H54 (cell line): Measurements from ENCODE around the gene MST1.

Experiments
- DNase-seq: peaks from one replicate; pipeline ENCODE4 v3.0.0; 2011; ENCODE audit warnings: low spot score, mixed read lengths; ENCODE audit not compliant: insufficient read length
- FAIRE-seq: peaks from 3 replicates; lab custom pipeline; 2011; peaks lifted over from hg19 to GRCh38; lab: Jason Lieb, UNC
- POLR2A ChIP-seq: IDR thresholded peaks from 2 replicates; pipeline ENCODE4 v1.6.1; 2011; ENCODE audit warnings: low read depth, mild to moderate bottlenecking, low read length

The MST1 gene

DNA sequence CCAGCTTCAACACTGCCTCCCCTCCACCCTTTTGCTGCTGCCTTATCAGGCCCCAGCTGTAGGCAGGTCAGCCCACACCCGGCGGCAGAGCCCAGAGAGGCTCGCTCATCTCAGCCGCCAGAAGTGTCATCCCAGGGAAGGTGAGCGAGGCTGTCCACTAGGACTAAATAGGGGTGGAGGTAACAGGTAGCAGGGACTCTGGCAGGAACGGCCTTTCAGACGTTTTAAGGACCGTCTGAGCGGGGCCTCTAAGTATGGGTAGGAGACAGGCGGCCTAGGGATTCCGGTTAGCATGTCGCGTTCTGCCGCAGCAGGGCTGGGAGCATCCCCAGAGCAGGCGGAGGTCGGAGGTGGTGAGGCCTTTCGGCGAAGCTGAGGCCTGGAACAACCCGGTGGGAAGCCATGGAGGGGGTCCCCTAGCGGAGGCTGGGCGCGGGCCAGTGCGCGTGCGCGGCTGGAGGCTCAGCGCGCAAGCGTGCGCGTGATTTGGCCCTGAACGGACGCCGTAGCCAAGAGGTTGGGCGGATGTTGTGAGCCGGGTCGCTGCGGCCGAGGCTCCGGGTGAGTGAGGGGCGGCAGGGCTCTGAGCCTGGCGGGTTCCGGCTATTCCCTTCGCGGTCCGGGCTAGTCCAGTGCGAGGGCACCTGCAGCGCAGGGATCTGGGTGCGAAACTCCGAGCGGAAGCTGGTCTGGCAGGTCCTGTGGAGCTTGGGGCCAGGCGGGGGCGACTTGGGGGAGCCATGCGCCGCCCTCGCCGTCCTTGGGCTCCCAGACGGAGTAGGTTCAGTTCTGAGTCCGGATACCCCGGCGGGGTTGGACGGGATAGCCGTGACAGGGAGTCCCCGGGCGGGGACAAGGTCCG is at the start of gene MST1, which contains the start of gene RNF123:
Gene MST1, minus strand, starts transcription at position 429 of the 862 bp plus-strand sequence. CDS start 783 bp downstream, outside the sequence.
Gene RNF123, plus strand, starts transcription at position 512 of the 862 bp plus-strand sequence. CDS start 1,609 bp downstream, outside the sequence.
- peak; percentile 81 for TF ChIP-seq POLR2A
- FAIRE-seq (no peak), DNase-seq (peak; percentile 77)

DNA sequence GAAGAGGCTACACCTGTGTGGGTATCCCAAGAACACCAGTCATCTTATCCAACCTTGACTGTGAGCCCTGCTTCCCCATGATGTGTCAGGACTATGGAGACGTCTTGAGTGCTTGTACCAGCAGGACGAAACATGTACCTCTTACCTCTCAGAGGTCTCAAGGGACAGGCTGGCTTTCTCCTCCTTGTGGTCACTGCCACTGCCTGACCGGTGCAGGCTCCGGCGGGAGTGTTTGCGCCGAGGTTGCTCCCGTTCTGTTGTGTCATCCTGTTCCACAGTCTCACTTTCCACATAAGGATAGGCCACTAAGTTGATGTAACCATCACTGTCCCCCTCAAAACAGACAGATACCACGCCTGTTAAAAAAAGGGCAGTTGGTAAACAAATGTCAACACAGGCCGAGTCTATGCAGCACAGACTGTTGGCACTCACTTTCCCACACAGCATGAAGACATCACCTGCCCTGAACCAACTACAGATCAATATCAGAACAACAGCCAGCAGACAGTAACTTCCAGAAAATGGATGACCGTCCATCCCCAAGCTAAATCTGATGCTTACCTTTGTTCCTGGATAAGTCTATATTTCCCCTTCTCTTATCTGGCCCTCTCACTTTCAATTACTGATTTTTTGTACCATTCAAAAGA is 48.9 kb upstream of the MST1 start:
- FAIRE-seq: no peak
- no peak for TF ChIP-seq POLR2A
- DNase-seq: no peak

DNA sequence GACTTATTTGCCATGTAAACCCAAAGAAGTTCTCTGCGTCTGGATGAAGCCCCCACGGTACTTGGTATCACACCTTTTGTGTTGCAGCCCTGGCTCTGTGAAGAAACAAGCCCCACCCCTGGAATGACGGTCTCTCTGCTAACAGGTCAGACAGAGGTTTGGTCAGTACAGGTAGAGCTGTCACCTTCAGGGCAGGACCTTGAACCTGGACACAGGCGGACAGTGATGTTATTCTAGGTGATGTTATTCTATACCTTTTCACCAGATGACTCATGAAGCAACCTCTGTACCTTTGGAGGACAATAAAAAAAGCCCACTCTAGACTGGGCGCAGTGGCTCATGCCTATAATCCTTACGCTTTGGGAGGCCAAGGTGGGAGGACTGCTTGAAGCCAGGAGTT is 45.5 kb upstream of the MST1 start:
- no peak for TF ChIP-seq POLR2A
- DNase-seq: no peak
- no peak for FAIRE-seq

DNA sequence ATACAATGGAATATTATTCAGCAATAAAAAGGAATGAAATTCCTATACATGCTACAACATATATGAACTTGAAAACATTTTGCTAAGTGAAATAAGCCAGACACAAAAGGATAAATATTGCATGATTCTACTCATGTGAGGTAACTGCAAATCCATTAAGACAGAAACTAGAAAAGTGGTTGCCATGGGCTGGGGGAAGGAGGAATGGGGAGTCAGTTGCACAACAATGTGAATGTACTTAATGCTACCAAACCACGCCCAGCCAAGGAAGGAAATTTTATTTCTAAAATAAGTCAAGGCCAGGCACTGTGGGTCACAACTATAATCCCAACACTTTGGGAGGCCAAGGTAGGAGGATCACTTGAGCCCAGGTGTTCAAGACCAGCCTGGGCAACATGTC is 44.3 kb upstream of the MST1 start:
- DNase-seq (no peak), FAIRE-seq (no peak)
- TF ChIP-seq POLR2A: no peak

DNA sequence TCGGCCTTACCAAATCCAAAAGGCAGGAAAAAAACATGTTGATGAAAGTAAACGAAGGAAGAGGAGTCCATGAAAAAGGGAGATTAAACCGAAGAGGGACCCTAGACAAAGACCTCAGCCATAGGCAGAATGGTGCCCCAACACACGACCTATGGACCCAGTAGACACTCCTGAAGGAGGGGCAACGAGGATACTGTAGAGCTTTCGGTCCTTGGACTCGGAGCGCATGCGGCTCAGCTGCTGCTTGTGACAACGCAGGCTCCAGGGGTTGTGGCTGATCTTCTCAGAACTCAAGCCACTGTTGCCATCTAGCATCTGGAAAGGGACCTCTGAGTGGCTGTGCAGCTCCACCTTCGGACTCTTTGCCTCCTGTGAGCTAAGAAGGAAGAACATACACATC is 43.3 kb upstream of the MST1 start:
- no peak for TF ChIP-seq POLR2A
- no peak for FAIRE-seq
- no peak for DNase-seq

DNA sequence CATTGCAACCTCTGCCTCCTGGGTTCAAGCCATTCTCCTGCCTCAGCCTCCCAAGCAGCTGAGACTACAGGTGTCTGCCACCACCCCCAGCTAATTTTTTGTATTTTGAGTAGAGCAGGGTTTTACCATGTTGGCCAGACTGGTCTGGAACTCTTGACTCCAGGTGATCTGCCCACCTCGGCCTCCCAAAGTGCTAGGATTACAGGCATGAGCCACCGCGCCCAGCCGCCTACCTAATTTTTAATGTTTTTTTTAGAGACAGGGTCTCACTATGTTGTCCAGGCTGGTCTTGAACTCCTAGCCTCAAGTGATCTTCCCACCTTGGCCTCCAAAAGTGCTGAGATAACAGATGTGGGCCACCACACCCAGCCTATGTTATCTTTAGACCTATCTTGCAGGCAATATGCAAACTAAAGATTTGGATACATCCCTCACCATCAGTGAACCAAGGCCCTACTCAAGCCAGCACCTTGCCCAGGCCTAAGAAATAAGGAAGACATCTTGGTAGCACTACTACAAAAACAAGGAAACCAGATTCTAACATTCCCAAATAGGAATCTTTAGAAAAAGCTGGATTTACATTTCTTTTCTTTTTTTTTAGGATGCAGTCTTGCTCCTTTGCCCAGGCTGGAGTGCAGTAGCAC is 40.8 kb upstream of the MST1 start:
- DNase-seq (no peak), FAIRE-seq (no peak)
- TF ChIP-seq POLR2A: no peak

DNA sequence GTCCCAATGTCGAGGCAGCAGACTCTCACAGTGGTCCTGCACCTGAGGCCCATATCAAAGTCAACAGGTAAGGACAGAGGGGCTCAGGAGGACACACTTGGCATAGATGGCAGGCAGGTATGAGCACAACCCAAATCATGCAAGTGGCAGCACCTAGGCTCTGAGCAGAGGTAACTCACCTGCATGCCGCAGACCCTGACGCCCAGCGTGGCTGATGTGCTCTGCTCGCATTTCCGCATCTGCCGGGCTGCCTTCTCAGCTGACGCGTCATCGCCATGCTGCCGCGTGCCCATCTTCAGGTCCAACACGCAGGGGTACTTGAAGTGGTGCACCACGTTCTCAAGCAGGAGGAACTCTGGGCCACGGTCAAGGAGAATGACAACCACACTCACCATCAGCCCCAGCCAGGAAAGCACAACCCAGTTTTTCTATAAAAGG is 38.7 kb upstream of the MST1 start:
- DNase-seq (no peak), FAIRE-seq (no peak)
- TF ChIP-seq POLR2A: no peak

DNA sequence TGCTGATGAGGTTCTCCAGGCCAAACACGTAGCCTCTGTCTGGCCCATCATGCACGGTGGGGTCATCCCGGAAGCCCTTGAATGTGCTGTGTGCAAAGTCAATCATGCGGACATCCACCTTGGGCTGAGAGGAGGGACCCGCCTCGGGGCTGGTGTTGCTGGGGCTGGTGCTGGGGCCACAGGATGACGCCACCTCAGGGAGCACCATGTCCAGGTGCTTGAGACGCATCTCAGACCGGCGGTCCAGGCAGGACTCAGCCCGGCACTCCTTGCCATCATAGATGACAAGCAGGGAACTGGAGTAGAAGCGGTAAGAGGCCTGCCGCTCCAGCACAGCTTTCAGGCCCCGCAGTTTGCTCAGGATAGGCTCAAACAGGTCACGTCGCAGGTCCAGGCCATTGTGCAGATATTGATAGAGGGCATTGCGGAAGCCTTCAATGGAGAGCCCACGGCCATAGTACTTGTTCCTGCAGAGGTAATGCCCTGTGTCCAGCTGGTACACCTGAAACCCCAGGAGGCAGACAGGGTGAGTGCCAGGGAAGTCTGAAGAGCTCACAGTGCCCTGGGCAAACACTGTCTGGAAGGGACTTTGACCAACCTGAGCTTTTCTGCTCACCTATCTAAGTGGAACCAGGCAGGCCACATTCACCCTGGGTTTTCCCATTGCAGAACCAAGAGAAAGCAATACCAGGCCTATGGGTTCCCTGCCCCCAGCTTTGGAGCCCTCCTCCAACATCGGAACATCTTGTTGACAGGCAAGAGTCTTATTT is 38.1 kb upstream of the MST1 start:
- FAIRE-seq (no peak), DNase-seq (no peak)
- TF ChIP-seq POLR2A: no peak

DNA sequence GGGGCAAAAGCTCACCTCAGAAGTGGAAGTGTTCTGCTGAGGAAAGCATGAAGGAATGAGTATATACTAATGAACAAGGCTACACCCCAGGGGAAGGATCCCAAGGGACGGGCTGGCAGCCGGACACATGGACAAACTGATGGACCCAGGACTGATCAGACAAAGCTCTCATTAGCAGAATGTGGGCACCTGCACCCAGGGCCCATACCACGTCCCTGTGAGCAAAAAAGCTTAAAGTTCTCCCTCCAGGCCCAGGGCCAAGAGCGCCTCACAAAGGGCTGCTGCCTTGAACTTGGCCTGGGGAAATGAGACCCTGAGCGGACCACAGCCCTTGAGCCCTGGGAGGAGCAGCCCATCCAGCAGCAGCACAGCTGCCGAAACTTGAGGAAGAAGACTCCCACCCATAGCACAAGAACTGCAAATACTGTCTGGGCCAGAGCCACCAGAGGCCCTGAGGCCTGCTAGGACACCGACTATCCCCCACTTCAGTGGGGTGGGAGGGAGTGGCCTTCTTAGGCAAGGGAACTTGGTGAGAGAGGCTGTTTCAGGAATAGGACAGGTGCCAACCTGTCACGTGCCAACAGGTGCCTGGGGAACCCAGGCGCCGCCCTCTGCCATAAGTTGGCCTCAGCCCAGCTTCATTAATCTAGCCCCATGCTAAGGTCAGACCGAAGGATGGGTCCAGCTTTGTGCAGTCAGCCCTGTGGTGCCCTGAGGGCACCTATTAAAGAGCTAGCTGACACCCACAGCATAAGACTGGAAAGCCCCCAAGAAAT is 36.8 kb upstream of the MST1 start:
- no peak for TF ChIP-seq POLR2A
- DNase-seq (no peak), FAIRE-seq (no peak)

DNA sequence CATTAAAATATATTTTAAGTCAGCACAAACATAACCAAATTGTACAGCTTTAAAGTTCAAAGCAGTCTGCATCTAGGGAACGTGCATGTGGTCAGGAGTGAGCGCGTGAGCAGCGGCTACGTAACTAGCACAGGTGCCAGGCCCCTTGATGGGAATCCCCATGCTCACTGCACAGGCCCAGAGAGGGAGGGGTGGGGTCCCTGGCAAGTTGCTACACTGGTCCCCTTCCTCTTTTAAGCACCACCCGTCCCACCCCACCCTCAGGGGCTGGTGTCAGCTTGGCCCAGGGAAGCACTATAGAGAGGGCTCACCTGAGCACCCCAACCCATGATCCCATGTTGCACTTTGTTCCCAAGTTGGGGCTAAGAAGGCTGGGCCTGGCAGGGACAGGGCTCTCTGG is 35.3 kb upstream of the MST1 start:
- FAIRE-seq: no peak
- DNase-seq: no peak
- no peak for TF ChIP-seq POLR2A

DNA sequence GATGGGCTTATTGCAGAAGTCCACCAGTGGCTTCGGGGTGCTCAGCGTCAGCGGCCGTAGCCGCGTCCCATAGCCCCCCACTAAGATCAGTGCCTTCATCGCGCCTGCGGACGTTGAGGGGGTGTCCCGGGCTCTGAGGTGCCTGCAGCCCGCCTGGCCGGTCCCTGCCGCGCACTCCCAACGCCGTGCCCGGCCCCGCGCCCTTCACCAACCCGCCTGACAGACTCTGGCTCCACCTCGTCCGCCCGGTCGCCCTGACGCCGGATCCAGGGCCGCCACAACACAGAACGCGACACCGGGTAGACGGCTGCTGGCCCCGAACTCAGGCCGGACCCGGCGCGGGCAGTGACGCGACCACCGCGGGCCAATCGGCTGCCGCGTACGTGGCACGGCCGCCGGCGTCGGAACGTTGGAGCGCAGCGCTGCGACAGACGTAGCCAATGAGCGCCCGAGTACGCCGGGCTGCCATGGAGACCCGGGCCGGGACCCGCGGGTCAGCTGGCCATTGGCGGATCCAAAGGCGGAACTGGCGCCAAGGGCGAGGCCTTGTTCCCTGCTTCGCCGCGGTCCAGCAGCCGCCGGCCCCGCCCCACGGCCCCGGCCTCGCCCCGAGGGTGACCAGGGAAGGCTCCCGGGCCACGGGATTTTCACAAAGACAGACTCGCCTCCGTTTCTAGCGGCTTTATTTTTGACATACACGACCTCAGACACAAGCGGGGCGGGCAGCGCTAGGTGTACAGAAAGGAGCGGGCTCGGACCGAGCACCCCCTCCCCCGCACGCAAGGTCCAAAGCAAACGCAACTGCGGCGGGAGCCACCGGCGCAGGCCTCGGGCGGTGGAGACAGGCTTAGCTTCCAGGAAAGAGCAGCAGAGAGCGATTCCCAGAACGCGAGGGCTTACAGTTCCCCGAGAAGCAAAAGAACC is 34.6 kb upstream of the MST1 start, which contains the start of gene GMPPB:
Gene GMPPB, minus strand, starts transcription at position 324 of the 924 bp plus-strand sequence. Its CDS starts 225 bp downstream, at position 99.
- peak; percentile 20 for FAIRE-seq
- peak; percentile 99 for DNase-seq
- peak; percentile 65 for TF ChIP-seq POLR2A

DNA sequence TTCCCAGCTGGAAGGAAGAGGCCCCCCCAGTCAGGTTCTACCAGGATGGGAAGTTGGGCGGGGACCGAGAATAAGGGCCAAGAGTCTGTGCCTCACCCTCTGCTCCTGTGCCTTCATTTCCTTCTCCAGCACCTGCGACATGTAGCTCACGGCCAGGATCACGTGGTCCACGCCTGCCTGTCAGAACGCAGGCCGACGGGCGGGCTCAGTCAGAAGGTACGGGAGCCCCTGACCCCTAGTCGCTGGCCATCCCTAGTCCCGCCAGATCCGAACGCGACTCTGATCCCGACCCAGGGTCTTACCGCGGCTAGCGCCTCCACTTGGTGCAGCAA is 34.0 kb upstream of the MST1 start:
- no peak for TF ChIP-seq POLR2A
- FAIRE-seq (no peak), DNase-seq (no peak)
